ACC112 (cell line): ENCODE measurements around the gene PTPRN2.
"Not testable (repeated sequence)": the region's sequence is repeated elsewhere in the genome, so short reads cannot be mapped to it uniquely, and the experiment has no call there.

Experiments
- H2AFZ ChIP-seq: fragments of 200-600 bp; sonication (generic); one replicate; pipeline ENCODE4 v1.6.0; 2017; ENCODE audit warnings: antibody characterized with exemption, low read length; ENCODE audit not compliant: unreplicated experiment
- H3K27ac ChIP-seq: fragments of 200-600 bp; sonication (generic); 2 replicates; pipeline ENCODE4 v1.5.1; 2014; ENCODE audit warnings: low read depth, mild to moderate bottlenecking, antibody characterized with exemption, low read length, moderate library complexity
- H3K27me3 ChIP-seq: fragments of 200-600 bp; sonication (generic); 2 replicates; pipeline ENCODE4 v1.6.1; 2014; ENCODE audit warnings: mild to moderate bottlenecking, antibody characterized with exemption, low read length, moderate library complexity, mixed read lengths; ENCODE audit not compliant: insufficient read depth
- H3K36me3 ChIP-seq: fragments of 200-600 bp; sonication (generic); 2 replicates; pipeline ENCODE4 v1.6.1; 2016; ENCODE audit warnings: mild to moderate bottlenecking, antibody characterized with exemption, low read length, moderate library complexity, mixed read lengths; ENCODE audit not compliant: insufficient read depth
- H3K4me1 ChIP-seq: fragments of 200-600 bp; sonication (generic); one replicate; pipeline ENCODE4 v1.6.1; 2016; ENCODE audit warnings: low read length, mixed read lengths; ENCODE audit not compliant: insufficient read depth, unreplicated experiment, control insufficient read depth
- H3K4me3 ChIP-seq: fragments of 200-600 bp; sonication (generic); 2 replicates; pipeline ENCODE4 v1.5.1; 2014; ENCODE audit warnings: mild to moderate bottlenecking, low read depth, low read length
- H3K79me2 ChIP-seq: fragments of 200-600 bp; sonication (generic); one replicate; pipeline ENCODE4 v1.6.0; 2016; ENCODE audit warnings: low read length; ENCODE audit not compliant: control insufficient read depth, unreplicated experiment, insufficient read depth

The PTPRN2 gene

DNA sequence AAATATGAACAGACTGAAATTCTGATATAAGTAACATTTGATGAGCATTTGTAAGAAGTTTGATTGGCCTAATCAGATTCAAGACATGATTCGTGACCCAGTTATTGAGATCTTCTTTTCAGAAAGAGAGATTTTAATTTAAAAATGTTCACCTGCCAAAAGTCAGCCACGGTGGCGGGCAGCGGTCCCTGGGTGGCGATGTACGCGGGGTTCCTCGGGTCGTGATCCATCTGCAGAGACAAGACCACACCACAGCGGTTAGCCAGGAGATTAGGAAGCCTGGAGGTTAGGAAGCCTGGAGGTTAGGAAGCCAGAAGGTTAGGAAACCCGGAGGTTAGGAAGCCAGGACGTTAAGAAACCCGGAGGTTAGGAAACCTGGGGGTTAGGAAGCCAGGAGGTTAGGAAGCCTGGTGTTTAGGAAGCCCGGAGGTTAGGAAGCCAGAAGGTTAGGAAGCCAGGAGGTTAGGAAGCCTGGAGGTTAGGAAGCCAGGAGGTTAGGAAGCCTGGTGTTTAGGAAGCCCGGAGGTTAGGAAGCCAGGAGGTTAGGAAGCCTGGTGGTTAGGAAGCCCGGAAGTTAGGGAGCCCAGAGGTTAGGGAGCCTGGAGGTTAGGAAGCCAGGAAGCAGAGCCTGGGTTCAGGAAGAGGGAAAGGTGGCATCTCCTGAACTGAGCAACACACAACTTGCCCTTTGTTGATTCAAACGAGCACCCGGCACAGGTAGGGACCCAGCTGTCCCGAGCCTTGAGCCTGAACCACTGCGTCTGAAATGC lies 992.4 kb downstream of the PTPRN2 start:
- Histone ChIP-seq H3K79me2 (no peaks in the 10 kb centered on the region), H3K4me3 (no peak overlapping the region), H3K4me1 (no peaks in the 10 kb centered on the region), H2AFZ (no peak overlapping the region), H3K36me3 (no peaks in the 10 kb centered on the region), H3K27me3 (no peaks in the 10 kb centered on the region), H3K27ac (no peak overlapping the region)

DNA sequence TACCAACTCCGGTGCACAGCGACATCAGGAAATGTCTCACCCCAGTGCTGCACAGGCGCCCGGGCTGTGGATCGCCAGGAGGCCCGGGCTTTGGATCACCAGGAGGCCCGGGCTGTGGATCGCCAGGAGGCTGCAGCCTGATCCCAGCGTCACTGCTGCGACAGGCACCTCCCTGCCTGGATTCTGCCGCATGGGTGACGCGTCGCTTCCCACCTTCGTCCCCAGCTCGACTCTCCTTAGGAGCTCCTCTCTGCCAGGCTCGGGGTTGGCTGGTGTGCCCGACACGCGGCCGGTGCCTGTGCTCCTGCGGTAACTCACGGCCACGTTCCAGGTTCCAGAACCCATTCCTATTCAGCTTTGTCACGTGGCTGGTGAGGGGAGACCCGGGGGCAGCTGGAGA lies 993.3 kb downstream of the PTPRN2 start:
- Histone ChIP-seq H3K27me3 (no peaks in the 10 kb centered on the region), H3K4me3 (no peak overlapping the region), H2AFZ (no peak overlapping the region), H3K4me1 (no peaks in the 10 kb centered on the region), H3K27ac (no peak overlapping the region), H3K36me3 (no peaks in the 10 kb centered on the region), H3K79me2 (no peaks in the 10 kb centered on the region)

DNA sequence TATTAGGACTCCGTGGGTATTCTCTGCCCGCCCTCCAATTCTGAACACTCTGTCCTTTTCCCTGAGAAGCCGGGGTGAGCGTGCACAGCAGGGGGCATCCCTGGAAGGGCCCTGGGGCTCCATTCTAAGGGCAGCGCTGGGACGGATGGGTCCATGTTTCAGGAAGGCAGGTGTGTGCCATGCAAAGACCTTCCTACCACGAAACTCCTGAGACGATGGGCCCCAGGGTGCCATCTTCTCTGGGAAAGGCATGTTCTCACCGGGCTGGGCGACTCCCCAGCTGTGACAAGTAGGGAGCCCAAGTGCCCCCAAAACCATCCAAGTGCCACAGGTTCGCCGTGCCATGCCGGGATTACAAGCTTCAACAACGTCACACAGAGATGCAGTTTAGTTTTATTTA lies 994.1 kb downstream of the PTPRN2 start:
- H2AFZ ChIP-seq = no peak overlapping the region
- H3K27me3 ChIP-seq = no peaks in the 10 kb centered on the region
- H3K36me3 ChIP-seq = no peaks in the 10 kb centered on the region
- H3K4me3 ChIP-seq = no peak overlapping the region
- no peaks in the 10 kb centered on the region for H3K4me1 ChIP-seq
- no peaks in the 10 kb centered on the region for H3K79me2 ChIP-seq
- H3K27ac ChIP-seq = no peak overlapping the region

DNA sequence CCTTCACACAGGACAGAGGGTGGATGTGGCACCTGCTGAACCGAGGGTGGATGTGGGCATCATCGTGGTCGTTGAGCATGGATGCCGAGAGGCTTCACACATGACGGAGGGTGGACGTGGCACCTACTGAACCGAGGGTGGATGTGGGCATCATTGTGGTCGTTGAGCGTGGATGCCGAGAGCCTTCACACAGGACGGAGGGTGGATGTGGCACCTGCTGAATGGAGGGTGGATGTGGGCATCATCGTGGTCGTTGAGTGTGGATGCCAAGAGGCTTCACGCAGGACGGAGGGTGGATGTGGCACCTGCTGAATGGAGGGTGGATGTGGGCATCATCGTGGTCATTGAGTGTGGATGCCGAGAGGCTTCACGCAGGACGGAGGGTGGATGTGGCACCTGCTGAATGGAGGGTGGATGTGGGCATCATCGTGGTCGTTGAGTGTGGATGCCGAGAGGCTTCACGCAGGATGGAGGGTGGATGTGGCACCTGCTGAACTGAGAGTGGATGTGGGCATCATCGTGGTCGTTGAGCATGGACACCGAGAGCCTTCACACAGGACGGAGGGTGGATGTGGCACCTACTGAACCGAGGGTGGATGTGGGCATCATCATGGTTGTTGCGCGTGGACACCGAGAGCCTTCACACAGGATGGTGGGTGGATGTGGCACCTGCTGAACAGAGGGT lies 994.8 kb downstream of the PTPRN2 start:
- H3K36me3 ChIP-seq, H3K27me3 ChIP-seq, H2AFZ ChIP-seq, H3K79me2 ChIP-seq, H3K4me1 ChIP-seq, H3K27ac ChIP-seq, H3K4me3 ChIP-seq: not testable (repeated sequence)

DNA sequence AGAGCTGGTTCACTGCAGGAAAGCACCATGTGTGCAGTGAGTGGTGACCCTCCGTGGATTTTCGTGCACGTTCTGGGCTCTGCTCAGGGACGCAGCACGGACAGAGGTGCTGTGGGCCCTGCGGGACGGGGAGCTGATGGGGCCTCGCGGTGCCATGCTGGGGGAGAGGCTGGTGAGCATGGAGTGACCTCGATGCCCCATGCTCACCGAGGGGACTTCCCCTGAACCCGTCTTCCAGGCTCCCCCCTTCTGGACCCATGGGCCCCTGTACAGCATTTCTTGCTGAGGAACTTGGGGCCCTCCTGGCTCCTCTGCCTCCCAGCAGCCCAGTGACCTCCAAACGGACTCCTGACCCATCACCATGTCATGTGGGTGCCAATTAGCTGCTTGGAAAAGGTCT lies 997.1 kb downstream of the PTPRN2 start:
- Histone ChIP-seq H3K79me2 (no peaks in the 10 kb centered on the region), H3K4me1 (no peaks in the 10 kb centered on the region), H2AFZ (no peak overlapping the region), H3K4me3 (no peak overlapping the region), H3K36me3 (no peaks in the 10 kb centered on the region), H3K27ac (no peak overlapping the region), H3K27me3 (no peaks in the 10 kb centered on the region)

DNA sequence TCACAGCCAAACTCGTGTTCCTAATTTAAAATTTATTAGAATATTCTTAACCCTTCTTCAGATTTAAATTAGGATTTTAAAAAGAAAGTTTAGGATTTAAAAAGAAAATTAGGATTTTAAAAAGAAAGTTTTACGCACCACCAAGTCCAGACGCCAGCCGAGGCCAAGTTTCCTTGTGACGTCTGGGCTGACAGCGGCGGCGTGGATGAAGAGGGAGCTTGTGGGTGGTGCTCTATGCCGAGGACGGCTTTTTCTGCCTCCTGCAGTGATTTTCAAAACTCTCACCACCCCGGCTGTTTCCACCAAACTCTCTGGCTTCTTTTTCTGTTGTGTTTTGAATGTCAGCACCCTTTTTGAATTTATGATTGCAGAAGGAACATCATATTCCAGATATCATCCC lies 997.9 kb downstream of the PTPRN2 start:
- Histone ChIP-seq H2AFZ (no peak overlapping the region), H3K36me3 (no peaks in the 10 kb centered on the region), H3K27ac (no peak overlapping the region), H3K79me2 (no peaks in the 10 kb centered on the region), H3K27me3 (no peaks in the 10 kb centered on the region), H3K4me1 (no peaks in the 10 kb centered on the region), H3K4me3 (no peak overlapping the region)

DNA sequence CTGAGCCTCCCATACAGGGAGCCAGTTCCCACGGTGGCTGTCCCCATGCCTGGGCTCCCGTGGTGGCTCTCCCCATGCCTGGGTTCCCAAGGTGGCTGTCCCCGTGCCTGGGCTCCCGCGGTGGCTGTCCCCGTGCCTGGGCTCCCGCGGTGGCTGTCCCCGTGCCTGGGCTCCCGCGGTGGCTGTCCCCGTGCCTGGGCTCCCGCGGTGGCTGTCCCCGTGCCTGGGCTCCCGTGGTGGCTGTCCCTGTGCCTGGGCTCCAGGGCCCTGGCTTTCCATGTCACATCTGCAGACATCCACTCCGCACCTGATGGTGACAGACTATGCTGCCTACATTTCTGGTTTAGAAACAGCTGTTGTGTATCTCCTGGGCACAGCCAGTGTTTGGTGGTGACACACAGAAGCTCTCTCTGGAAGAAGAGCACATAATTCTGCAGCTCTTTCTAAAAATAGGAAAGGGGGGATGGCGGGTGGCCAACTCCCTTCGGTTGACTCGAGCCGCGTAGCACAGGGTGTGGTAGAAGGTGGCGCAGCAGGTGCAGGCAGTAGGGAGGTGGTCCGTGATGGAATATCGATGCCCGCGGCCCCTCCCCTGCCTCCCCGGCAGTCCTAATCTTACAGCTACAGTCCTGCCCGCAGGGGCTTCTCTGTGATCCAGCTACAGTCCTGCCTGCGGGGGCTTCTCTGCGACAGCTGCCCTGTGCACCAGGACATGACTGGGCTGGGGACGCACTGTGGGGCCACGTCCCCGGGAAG lies 999.6 kb downstream of the PTPRN2 start:
- Histone ChIP-seq H3K79me2 (no peaks in the 10 kb centered on the region), H3K27me3 (no peaks in the 10 kb centered on the region), H2AFZ (no peak overlapping the region), H3K4me1 (no peaks in the 10 kb centered on the region), H3K36me3 (no peaks in the 10 kb centered on the region), H3K4me3 (no peak overlapping the region), H3K27ac (no peak overlapping the region)

DNA sequence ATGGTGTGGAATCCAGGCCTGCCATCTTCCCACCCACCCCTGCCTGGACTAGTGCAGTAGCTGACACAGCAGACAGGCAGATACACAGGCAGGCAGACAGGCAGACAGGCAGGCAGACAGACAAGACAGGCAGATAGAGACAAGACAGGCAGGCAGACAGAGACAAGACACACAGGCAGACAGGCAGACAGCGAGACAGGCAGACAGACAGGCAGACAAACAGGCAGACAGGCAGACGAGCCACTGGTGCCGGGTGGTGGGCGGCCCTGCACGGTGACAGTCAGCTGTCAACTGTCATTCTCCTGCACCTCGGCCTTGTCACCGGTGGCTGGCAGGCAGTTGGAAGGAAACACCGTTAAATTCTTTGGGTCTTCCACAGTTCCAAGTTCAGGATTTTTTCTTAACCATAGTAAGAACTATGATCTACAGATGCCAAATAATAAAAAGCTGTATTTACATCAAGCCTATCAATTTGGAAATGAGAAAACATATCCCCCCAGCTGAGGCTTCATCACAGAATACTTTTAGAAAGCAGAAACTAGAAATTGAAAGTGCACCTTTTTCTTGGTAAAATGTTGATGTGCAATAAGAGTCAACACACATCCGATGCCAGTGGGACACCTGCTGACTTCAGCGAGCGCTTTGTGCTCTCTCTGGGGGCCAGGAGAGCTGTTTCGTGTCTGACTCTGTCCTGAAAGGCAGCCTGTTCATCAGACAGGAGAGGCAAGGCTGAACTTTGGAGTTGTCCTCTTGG lies 1000.4 kb downstream of the PTPRN2 start:
- no peak overlapping the region for H3K27ac ChIP-seq
- no peak overlapping the region for H3K4me3 ChIP-seq
- H3K36me3 ChIP-seq = no peaks in the 10 kb centered on the region
- no peaks in the 10 kb centered on the region for H3K27me3 ChIP-seq
- H2AFZ ChIP-seq = no peak overlapping the region
- H3K4me1 ChIP-seq = no peaks in the 10 kb centered on the region
- no peaks in the 10 kb centered on the region for H3K79me2 ChIP-seq

DNA sequence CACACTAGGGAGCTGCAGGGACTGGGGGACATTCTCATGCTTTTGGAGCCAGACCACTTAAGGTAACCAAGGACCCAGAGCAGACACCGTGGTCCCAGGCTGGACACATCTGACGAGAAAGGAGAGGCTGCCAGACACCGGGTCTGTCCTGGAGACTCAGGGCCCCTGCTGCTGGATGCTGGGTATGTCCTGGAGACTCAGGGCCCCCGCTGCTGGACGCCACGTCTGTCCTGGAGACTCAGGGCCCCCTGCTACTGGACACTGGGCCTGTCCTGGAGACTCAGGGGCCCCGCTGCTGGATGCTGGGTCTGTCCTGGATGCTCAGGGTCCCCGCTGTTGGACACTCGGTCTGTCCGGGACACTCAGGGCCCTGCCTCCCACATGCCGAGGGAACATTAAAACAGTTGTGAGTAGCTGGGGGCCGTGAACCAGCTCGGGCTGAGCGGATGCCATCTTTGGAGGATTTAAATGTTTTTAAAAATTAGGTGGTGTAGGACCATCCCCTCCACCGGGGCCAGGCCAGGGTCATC lies 1001.1 kb downstream of the PTPRN2 start:
- no peak overlapping the region for H3K4me3 ChIP-seq

DNA sequence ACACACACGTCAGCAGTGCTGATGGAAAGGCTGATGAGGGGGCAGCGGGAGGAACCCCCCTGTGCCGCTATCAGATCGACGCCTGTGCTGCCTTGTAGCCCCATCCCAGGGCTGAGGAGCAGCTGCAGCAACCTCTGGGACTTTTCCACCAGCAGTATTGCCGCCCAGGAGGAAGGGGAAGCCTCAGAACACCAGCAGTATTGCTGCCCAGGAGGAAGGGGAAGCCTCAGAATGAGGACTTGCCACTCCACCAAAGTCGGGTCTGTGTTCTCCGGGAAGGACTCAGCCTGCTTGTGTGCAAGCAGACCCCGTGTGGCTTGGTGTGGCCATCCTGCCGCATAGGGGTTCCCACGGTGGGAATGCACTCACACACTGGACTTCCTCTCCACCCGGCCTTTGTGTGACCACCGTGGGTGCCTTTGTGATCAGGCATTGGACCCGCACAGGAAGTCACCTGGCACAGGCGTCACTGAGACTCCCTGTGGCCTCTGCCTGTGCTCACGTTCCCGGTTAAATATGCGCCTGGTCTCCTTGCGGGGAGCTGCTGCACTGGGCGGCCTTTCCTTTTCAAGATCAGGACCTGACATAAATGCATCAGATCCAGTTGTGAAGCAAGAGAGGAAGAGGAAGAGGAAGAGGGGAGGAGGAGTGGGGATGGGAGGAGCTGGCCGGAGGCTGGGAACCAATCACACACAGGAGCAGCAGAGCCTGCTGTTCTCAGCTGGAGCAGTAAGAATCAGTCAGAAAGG lies 1002.3 kb downstream of the PTPRN2 start:
- no peak overlapping the region for H3K4me3 ChIP-seq
- H3K27me3 ChIP-seq = no peaks in the 10 kb centered on the region
- H3K27ac ChIP-seq = no peak overlapping the region
- H3K79me2 ChIP-seq = no peaks in the 10 kb centered on the region
- H3K36me3 ChIP-seq = no peaks in the 10 kb centered on the region
- no peak overlapping the region for H2AFZ ChIP-seq
- H3K4me1 ChIP-seq = no peaks in the 10 kb centered on the region

More for the DNA sequence above, 1001.1 kb downstream of the PTPRN2 start:
- no peaks in the 10 kb centered on the region for H3K79me2 ChIP-seq
- no peaks in the 10 kb centered on the region for H3K36me3 ChIP-seq
- no peaks in the 10 kb centered on the region for H3K4me1 ChIP-seq
- no peak overlapping the region for H2AFZ ChIP-seq
- H3K27me3 ChIP-seq = no peaks in the 10 kb centered on the region
- no peak overlapping the region for H3K27ac ChIP-seq
